ENCODE measurements around the gene ZFP92. TPM values are rescaled to one million over a fixed set of nuclear protein-coding genes. Genes with fewer than 3 reads are reported as not detected.

The ZFP92 gene
- polyA plus RNA-seq, 3 donors from 2014 or later: 0.19 to 0.45 TPM; not detected in 1

DNA sequence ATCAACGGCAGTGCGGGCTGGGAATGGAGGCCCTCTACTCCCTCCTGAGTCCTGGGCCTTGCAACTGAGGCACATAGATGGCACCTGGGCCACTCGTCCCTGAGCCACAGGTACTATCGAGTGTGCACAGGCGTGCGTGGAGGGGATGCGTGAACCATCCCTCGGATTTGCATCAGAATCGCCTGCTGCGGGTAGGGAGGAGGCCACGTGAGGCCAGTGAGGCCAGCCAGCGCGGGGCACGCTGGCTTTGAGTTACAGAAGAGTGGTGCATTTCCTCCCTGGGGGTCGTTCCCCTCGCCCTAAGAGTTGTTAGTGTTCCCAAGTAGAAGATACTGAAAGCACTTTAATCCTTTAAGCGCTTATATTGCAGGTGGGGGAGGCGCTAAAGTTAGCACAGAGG lies 10.6 kb downstream of the ZFP92 start:
- H3K9me3 Mint-ChIP-seq: no peaks in the 10 kb centered on the region
- no peaks in the 10 kb centered on the region for H3K4me1 Mint-ChIP-seq
- H3K36me3 Mint-ChIP-seq: no peaks in the 10 kb centered on the region
- H3K27me3 Mint-ChIP-seq (ENCODE audit: low read depth in 3 of 3): peaks cover 2% of the 10 kb centered on the region in 3 donors
- no peak overlapping the region for H3K27ac Mint-ChIP-seq
- no peak overlapping the region for H3K4me3 Mint-ChIP-seq
- DNase-seq: no peak

DNA sequence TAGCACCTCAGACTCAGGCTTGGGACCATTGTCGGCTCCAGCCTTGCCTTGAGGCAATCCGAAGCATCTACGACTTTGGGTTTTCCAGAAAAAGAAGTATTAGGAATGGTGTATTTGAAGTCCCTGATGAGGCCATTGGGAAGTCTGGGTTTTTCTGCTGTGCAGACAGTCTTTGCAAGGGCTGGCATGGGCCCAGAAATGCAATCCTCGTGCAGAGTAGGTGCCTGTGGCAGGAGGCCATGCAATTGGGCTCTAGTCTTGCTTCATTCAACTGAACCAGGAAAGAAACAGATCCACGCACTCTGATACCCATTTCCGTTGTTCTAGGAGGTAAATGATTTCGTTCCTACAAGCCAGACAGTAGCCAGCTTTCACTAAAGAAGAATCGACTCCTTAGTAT lies 12.4 kb downstream of the ZFP92 start:
- peaks cover 0 to 2% (median 0%) of the 10 kb centered on the region in 6 donors for H3K9me3 Mint-ChIP-seq
- no peak for DNase-seq
- H3K36me3 Mint-ChIP-seq: peaks cover 0 to 3% (median 0%) of the 10 kb centered on the region in 3 donors
- H3K27me3 Mint-ChIP-seq (ENCODE audit: low read depth in 3 of 3): peaks cover 0 to 2% (median 2%) of the 10 kb centered on the region in 3 donors
- no peak overlapping the region for H3K27ac Mint-ChIP-seq
- H3K4me3 Mint-ChIP-seq: no peak overlapping the region
- H3K4me1 Mint-ChIP-seq: no peaks in the 10 kb centered on the region

DNA sequence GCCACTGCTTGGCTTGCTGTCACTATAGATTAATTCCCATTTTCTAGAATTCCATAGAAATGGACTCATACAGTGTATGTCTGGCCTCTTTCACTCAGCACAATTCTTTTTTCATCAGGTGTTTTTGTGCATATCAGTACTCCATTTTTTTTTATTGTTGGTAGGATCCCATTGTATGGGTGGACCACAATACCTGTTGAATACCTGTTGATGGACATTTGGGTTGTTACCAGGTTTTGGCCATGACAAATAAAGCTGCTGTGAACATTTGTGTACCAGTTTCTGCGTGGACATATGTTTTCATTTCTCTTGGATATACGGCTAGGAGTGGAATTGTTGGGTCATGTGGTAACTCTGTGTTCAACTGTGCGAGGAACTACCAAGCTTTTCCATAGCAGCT lies 14.9 kb downstream of the ZFP92 start:
- DNase-seq: no peak
- Mint-ChIP-seq H3K27ac (no peak overlapping the region), H3K9me3 (peaks cover 0 to 2% (median 0%) of the 10 kb centered on the region in 6 donors), H3K4me3 (no peak overlapping the region), H3K4me1 (no peaks in the 10 kb centered on the region), H3K27me3 (ENCODE audit: low read depth in 3 of 3) (peaks cover 0 to 4% (median 2%) of the 10 kb centered on the region in 3 donors), H3K36me3 (peaks cover 0 to 3% (median 0%) of the 10 kb centered on the region in 3 donors)

DNA sequence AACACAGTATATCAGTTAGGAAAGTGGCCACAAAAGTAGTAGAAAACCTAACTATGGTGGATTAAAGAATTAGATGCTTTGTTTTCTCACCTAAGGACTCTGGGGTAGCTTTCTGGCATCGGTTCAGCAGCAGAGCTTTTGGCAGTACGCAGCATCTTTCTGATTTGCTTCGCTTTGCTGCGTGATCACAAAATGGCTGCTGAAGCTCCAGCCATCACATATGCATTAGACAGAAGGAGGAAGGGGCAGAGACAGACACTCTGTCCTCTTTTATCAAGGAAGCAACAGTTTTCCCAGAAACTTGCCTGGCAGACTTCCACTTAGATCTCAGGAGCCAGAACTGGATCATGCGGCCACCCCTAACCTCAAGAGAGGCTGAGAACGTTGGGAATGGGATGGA lies 19.5 kb downstream of the ZFP92 start:
- no peak overlapping the region for H3K4me3 Mint-ChIP-seq
- H3K27me3 Mint-ChIP-seq (ENCODE audit: low read depth in 3 of 3): peaks cover 0 to 6% (median 2%) of the 10 kb centered on the region in 3 donors
- H3K36me3 Mint-ChIP-seq: peaks cover 0 to 3% (median 0%) of the 10 kb centered on the region in 3 donors
- DNase-seq: no peak
- no peaks in the 10 kb centered on the region for H3K4me1 Mint-ChIP-seq
- H3K9me3 Mint-ChIP-seq: peaks cover 0 to 2% (median 0%) of the 10 kb centered on the region in 6 donors
- no peak overlapping the region for H3K27ac Mint-ChIP-seq

DNA sequence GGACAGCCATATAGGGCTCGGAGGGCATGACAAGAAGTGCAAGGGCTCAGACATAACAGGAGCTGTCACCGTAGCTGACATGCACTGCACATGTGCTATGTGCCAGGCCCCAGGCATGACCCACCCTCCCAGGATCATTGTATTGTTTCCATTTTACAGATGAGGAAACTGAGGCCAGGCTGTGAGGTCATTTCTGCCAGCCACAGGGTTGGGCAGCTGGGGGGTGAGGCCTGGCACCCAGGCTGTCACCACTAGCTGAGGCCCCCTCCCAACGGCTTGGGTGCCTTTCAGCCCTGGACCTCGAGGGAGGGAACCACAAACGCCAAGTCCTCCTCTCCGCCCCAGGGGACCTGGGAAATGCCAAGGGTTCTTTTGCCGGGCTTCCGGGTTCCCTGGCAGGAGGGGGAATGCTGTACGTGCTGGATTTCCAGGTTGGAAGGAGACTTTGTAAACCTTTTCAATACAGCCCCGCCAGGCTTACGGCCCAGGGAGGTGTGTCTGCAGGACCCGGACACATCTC lies 21.9 kb downstream of the ZFP92 start:
- H3K4me3 Mint-ChIP-seq: no peak overlapping the region
- no peak overlapping the region for H3K27ac Mint-ChIP-seq
- H3K36me3 Mint-ChIP-seq: no peaks in the 10 kb centered on the region
- no peak for DNase-seq
- no peaks in the 10 kb centered on the region for H3K4me1 Mint-ChIP-seq
- H3K27me3 Mint-ChIP-seq (ENCODE audit: low read depth in 3 of 3): peaks cover 0 to 6% (median 2%) of the 10 kb centered on the region in 3 donors
- no peaks in the 10 kb centered on the region for H3K9me3 Mint-ChIP-seq

DNA sequence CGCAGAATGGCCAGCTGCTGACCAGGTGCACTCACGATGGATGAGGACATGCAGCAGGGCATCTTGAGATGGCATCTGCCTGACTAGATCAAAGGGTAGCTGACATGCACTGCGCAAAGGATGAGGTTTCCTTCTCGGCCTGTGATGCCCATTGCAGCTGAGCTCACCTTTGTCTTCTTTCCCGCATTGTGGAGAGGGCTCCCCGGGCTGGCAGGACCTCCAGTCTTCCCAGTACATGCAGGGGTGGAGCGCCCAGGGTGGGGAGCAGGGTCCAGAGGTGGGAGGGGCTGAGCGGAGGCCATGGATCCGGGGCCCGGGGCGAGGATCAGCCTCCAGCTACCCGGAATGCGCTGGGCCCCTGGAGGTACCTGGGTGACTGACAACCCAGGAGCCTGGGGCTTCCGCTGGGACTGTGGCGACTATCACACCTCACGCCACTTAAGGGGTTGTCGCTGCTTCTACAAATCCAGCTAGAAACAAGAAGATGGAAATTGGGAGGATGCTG lies 22.6 kb downstream of the ZFP92 start:
- Mint-ChIP-seq H3K27ac (no peak overlapping the region), H3K4me3 (no peak overlapping the region), H3K9me3 (no peaks in the 10 kb centered on the region), H3K36me3 (no peaks in the 10 kb centered on the region), H3K4me1 (no peaks in the 10 kb centered on the region), H3K27me3 (ENCODE audit: low read depth in 3 of 3) (peaks cover 0 to 6% (median 2%) of the 10 kb centered on the region in 3 donors)
- no peak for DNase-seq

DNA sequence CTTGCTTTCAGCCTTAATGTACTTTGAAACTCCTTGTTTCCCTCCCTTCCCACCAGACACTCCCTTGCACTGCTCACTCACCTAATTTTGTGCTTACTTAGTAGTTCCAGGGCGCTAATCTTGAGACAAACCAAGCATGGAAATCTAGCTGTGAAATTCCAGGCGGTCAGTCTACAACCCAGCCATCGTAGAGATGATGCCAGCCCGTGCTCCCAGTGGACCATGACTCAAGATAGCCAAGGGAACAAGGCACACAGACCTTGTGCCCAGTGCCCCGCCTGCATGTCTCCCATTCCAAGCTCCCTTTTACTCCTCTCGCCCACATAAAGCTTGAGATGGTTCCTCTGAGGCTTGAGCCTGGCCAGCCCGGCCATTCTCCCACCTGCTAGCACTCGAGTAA lies 23.5 kb downstream of the ZFP92 start:
- Mint-ChIP-seq H3K27ac (no peak overlapping the region), H3K9me3 (no peaks in the 10 kb centered on the region), H3K4me3 (no peak overlapping the region), H3K36me3 (no peaks in the 10 kb centered on the region), H3K4me1 (no peaks in the 10 kb centered on the region), H3K27me3 (ENCODE audit: low read depth in 3 of 3) (peaks cover 0 to 6% (median 2%) of the 10 kb centered on the region in 3 donors)
- no peak for DNase-seq

DNA sequence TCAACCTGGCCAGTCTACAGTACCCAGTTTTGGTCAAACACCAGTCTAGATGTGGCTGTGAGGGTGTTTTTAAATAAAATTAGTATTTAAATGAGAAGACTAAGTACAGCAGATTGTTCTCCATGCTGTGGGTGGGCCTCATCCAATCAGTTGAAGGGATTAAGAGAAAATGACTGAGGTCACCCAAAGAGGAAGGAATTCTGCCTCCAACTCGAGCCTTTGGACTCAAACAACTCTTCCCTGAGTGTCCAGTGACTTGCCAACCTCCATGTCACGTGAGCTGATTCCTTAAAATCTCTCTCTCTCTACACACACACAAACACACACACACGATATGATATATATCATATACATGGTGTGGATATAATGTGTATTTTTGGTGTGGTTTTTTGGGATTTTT lies 24.6 kb downstream of the ZFP92 start:
- no peaks in the 10 kb centered on the region for H3K9me3 Mint-ChIP-seq
- no peaks in the 10 kb centered on the region for H3K4me1 Mint-ChIP-seq
- H3K36me3 Mint-ChIP-seq: no peaks in the 10 kb centered on the region
- H3K27ac Mint-ChIP-seq: no peak overlapping the region
- peaks cover 0 to 6% (median 2%) of the 10 kb centered on the region in 3 donors for H3K27me3 Mint-ChIP-seq (ENCODE audit: low read depth in 3 of 3)
- H3K4me3 Mint-ChIP-seq: no peak overlapping the region
- DNase-seq: no peak

DNA sequence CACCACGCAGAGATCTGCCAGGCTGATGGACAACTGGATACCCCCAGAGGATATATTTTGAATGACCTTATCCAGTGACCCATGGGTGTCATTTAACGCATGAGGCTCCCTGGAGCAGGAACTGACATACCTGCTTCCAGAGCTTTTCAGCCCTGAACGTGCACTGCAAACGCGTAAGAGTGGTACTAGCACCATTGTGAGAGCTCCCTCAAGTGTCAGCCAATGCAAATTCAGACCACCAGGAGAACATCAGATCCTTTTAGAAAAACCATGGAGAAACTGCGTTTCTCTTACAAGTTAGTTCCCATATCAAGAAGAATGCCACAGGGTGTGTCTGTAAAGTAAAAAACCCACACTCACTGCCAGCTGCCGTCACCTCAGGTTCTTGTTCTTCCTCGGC lies 27.3 kb downstream of the ZFP92 start:
- peaks cover 0 to 2% (median 2%) of the 10 kb centered on the region in 3 donors for H3K27me3 Mint-ChIP-seq (ENCODE audit: low read depth in 3 of 3)
- no peaks in the 10 kb centered on the region for H3K36me3 Mint-ChIP-seq
- DNase-seq: no peak
- H3K9me3 Mint-ChIP-seq: no peaks in the 10 kb centered on the region
- H3K4me3 Mint-ChIP-seq: no peak overlapping the region
- H3K27ac Mint-ChIP-seq: no peak overlapping the region
- no peaks in the 10 kb centered on the region for H3K4me1 Mint-ChIP-seq

DNA sequence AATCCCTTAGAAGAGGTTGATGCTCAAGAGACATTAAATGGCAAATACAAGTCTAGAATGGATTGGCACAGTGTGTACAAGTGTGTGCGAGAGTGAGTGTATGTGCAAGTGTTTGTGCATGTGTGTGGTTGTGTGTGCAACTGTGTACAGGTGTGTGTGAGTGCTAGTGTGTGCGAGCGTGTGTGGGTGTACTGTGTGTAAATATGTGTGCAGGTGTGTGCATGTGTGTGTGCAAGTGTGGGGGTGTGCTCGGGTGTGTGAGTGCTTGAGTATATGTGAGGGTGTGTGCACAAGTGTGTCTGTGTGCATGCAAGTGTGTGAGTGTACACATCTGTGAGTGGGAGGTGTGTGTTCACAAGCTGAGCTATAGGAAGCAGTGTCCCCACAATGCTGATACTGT lies 28.7 kb downstream of the ZFP92 start:
- no peak overlapping the region for H3K27ac Mint-ChIP-seq
- H3K9me3 Mint-ChIP-seq: no peaks in the 10 kb centered on the region
- H3K4me1 Mint-ChIP-seq: no peaks in the 10 kb centered on the region
- H3K4me3 Mint-ChIP-seq: no peak overlapping the region
- no peak for DNase-seq
- no peaks in the 10 kb centered on the region for H3K36me3 Mint-ChIP-seq
- H3K27me3 Mint-ChIP-seq (ENCODE audit: low read depth in 3 of 3): peaks cover 0 to 2% (median 2%) of the 10 kb centered on the region in 3 donors

DNA sequence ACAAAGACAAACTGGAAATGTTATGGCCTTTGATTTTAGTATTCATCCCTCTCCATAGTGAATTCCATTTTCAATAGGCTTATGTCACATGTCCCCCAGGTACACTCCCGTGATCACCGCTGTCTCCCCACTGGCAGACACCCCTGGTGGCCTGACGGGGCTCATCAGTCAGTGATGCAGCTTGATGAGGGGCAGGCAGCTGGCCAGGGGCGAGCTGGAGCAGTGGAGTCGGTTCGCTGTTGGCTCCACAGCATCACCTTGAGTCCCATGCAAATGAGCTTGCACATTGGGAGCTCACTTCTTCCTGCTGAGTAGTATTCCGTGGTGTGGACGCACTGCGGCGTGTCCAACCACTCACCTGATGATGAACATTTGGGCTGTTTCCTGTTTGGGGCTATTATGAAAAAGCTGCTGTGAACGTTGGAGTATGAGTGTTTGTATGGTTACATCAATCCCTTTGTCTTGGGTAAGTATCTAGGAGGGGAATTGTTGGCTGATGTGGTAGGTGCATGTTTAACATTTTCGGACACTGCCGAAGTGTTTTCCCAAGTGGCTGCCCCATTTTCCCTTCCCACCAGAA lies 29.4 kb downstream of the ZFP92 start:
- Mint-ChIP-seq H3K4me1 (no peaks in the 10 kb centered on the region), H3K27me3 (ENCODE audit: low read depth in 3 of 3) (peaks cover 0 to 2% (median 0%) of the 10 kb centered on the region in 3 donors), H3K9me3 (no peaks in the 10 kb centered on the region), H3K4me3 (no peak overlapping the region), H3K27ac (no peak overlapping the region), H3K36me3 (no peaks in the 10 kb centered on the region)
- no peak for DNase-seq

DNA sequence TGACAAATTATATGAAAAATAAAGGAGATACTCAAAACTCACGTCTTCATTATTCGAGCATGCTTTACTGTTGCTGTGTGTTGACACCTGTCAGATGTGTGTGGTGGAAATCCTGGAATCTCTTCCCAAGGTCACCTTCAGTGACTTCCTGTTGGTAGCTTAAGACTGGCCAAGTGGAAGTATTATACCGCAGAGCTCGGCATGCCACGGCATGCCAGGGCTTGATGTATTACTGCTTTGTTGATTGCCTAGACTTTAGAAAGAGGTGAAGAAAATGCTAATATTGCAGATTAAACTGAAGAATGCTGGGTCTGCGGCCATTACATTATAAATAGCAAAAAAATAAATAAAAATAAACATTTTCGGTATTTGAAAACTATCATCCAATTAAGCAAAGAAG lies 30.0 kb downstream of the ZFP92 start:
- no peak overlapping the region for H3K27ac Mint-ChIP-seq
- no peaks in the 10 kb centered on the region for H3K36me3 Mint-ChIP-seq
- no peaks in the 10 kb centered on the region for H3K27me3 Mint-ChIP-seq (ENCODE audit: low read depth in 3 of 3)
- H3K4me3 Mint-ChIP-seq: no peak overlapping the region
- no peaks in the 10 kb centered on the region for H3K4me1 Mint-ChIP-seq
- no peak for DNase-seq
- H3K9me3 Mint-ChIP-seq: no peaks in the 10 kb centered on the region

DNA sequence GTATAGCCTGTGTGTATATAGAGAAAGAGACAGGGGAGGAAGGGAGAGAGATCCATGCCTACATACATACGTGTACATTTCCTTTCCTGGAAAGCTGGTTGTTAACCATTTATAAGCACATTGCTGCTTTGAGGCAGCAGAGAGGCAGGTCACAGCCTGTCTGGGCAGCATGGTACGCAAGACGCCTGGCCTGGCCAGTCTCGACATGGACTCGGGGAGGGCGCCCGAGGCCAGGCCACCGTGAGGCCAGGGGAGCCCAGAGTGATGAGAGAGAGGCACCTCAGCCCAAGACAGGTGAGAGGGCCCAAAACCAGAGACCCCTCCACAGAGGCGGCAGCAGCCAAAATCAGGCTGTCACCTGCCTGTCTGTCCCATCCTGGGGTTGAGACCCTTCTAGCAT lies 30.7 kb downstream of the ZFP92 start:
- no peaks in the 10 kb centered on the region for H3K9me3 Mint-ChIP-seq
- no peaks in the 10 kb centered on the region for H3K27me3 Mint-ChIP-seq (ENCODE audit: low read depth in 3 of 3)

DNA sequence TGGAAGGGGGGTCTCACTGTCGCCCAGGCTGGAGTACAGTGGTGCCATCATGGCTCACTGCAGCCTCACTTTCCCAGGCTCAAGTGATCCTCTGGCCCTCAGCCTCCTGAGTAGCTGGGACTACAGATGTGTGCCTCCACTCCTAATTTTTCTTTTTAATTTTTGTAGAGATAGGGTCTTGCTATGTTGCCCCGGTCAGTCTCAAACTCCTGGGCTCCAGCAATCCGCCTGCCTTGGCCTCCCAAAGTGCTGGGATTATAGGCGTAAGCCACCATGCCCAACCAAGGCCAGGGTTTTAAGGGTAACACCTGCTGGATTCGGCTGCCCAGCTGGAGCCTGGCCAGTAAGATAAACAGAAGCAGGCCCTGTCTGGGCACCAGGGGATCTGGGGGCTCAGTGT lies 31.2 kb downstream of the ZFP92 start:
- DNase-seq: no peak
- Mint-ChIP-seq H3K4me1 (no peaks in the 10 kb centered on the region), H3K27ac (no peak overlapping the region), H3K36me3 (no peaks in the 10 kb centered on the region), H3K27me3 (ENCODE audit: low read depth in 3 of 3) (no peaks in the 10 kb centered on the region), H3K4me3 (no peak overlapping the region), H3K9me3 (no peaks in the 10 kb centered on the region)

More for the DNA sequence above, 30.7 kb downstream of the ZFP92 start:
- Mint-ChIP-seq H3K27ac (no peak overlapping the region), H3K36me3 (no peaks in the 10 kb centered on the region), H3K4me1 (no peaks in the 10 kb centered on the region), H3K4me3 (no peak overlapping the region)
- DNase-seq: no peak

All from immature natural killer cell (primary cell).